Muscle of back (tissue), 11 donors: ENCODE measurements around the gene EFEMP2. TPM values are rescaled to one million over a fixed set of nuclear protein-coding genes. Genes with fewer than 3 reads are reported as not detected.
A peak's percentile ranks its signal among the peaks of the same experiment; 100 is the strongest.

Source experiments
- DNase-seq, 3 donors: peaks; one replicate each; pipeline versions ENCODE4 v3.0.0 to v3.0.0-alpha.2; 2013
- polyA plus RNA-seq, 10 donors: library from polyadenylated mRNA; unstranded; fragments of 120-200 nt; gene quantifications; one replicate each; pipeline ENCODE4 v1.2.1, GENCODE V29; 2013; ENCODE audit not compliant: insufficient read length in 10 of 10

The EFEMP2 gene
- polyA plus RNA-seq, 10 donors: 83.5 to 137 (median 101) TPM

- no peak for DNase-seq
These were observed 4.4 kb downstream of the EFEMP2 start for GRCh38 chr11:65868076-65868667.

GRCh38 chr11:65867284-65868071 is 5.1 kb downstream of the EFEMP2 start:
- DNase-seq: no peak

GRCh38 chr11:65866509-65867283 is 5.9 kb downstream of the EFEMP2 start:
- no peak for DNase-seq

- DNase-seq: no peak
These were observed 6.9 kb downstream of the EFEMP2 start for GRCh38 chr11:65865550-65866172.

- no peak for DNase-seq
These were observed 7.7 kb downstream of the EFEMP2 start for GRCh38 chr11:65864706-65865471.

GRCh38 chr11:65863889-65864705 is 8.5 kb downstream of the EFEMP2 start:
- peak in 1 of 3 donors; percentile 4 for DNase-seq

GRCh38 chr11:65862941-65863888 is 9.4 kb downstream of the EFEMP2 start:
- peak in 1 of 3 donors; percentile 29 for DNase-seq

GRCh38 chr11:65862191-65862735 is 10.3 kb downstream of the EFEMP2 start:
- DNase-seq: no peak

GRCh38 chr11:65861533-65862183 is 10.9 kb downstream of the EFEMP2 start:
- DNase-seq: peak in 1 of 3 donors; percentile 16

GRCh38 chr11:65861165-65861505 is 11.5 kb downstream of the EFEMP2 start:
- no peak for DNase-seq

GRCh38 chr11:65860278-65861164 is 12.1 kb downstream of the EFEMP2 start, which contains the start of gene MUS81:
MUS81 (plus strand) TSS chr11:65860433; CDS start chr11:65860754, 321 bp downstream.
- DNase-seq: peak; percentile 95 to 99 (median 98)

GRCh38 chr11:65859812-65860277 is 12.8 kb downstream of the EFEMP2 start:
- no peak for DNase-seq

- DNase-seq: peak; percentile 96 to 99 (median 99)
These were observed 13.3 kb downstream of the EFEMP2 start for GRCh38 chr11:65859095-65859811.

GRCh38 chr11:65858681-65859087 is 13.9 kb downstream of the EFEMP2 start:
- DNase-seq: no peak

- DNase-seq: peak; percentile 99
These were observed 14.5 kb downstream of the EFEMP2 start, which contains the start of gene CFL1 for GRCh38 chr11:65857853-65858680. CFL1 (minus strand) TSS chr11:65858180; CDS start chr11:65858099, 81 bp downstream.
